ENCODE results near the gene COBL.

The COBL gene

DNA sequence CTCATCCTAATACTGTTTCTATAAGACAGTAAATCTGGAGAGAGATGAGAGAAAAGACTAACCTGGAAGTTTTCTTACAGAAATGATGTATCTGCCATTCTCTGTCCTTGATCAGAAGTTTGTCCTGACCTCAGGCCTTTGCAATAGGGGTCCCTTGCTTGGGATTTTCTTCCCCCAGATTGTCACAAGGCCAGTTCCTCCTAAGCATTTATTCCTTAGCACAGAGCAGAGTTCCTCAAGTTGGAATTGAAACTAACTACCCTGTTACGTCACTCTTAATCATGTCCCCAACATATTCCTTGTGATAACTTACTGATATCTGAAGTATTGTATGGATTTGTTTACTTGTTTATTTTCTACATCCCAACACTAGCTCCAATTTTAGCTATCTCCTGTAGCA lies 202.1 kb downstream of the COBL start:
- DNase-seq: no peak
- Histone ChIP-seq H3K36me3 (replicated peaks) (no peaks in the 10 kb centered on the region), H3K4me3 (ENCODE audit: low read depth, low read length) (no peak overlapping the region), H3K27ac (no peak overlapping the region), H3K27me3 (replicated peaks) (no peaks in the 10 kb centered on the region)
- TF ChIP-seq, protein P1, sequence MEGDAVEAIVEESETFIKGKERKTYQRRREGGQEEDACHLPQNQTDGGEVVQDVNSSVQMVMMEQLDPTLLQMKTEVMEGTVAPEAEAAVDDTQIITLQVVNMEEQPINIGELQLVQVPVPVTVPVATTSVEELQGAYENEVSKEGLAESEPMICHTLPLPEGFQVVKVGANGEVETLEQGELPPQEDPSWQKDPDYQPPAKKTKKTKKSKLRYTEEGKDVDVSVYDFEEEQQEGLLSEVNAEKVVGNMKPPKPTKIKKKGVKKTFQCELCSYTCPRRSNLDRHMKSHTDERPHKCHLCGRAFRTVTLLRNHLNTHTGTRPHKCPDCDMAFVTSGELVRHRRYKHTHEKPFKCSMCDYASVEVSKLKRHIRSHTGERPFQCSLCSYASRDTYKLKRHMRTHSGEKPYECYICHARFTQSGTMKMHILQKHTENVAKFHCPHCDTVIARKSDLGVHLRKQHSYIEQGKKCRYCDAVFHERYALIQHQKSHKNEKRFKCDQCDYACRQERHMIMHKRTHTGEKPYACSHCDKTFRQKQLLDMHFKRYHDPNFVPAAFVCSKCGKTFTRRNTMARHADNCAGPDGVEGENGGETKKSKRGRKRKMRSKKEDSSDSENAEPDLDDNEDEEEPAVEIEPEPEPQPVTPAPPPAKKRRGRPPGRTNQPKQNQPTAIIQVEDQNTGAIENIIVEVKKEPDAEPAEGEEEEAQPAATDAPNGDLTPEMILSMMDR (IDR thresholded peaks at IDR 0.05; ENCODE audit: low read depth, low read length, missing control alignments): no peak
- in situ Hi-C loops (cut with HindIII; ENCODE audit: low pct_ligation_motif_present, low sequenced_read_pairs): no loop called here

DNA sequence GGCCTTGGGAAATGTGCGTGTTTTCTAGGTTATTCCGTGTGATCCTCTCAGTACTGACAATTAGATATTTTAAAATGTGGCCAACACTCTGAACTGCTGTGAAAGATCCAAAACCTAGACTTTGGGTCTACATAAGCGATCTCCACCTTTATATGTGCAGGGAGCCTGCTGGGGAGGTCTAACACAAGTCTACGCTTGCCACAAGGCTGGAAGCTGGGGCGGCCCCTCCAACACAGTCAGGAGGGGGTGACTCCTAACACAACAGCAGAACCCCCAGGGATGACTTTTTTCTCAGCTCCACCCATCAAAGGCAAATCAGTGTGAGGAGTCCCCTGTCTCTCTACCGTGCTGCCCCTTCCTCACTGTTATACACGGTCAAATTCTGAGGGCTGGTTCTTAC lies 202.6 kb downstream of the COBL start:
- TF ChIP-seq, protein P1 (IDR thresholded peaks at IDR 0.05; ENCODE audit: low read depth, low read length, missing control alignments): no peak
- Histone ChIP-seq H3K27me3 (replicated peaks) (no peaks in the 10 kb centered on the region), H3K27ac (no peak overlapping the region), H3K36me3 (replicated peaks) (no peaks in the 10 kb centered on the region), H3K4me3 (ENCODE audit: low read depth, low read length) (no peak overlapping the region)
- in situ Hi-C loops (cut with HindIII; ENCODE audit: low pct_ligation_motif_present, low sequenced_read_pairs): no loop called here
- DNase-seq: no peak

GRCh38 chr7:51113560-51113959 lies 203.0 kb downstream of the COBL start:
- Histone ChIP-seq H3K4me3 (ENCODE audit: low read depth, low read length) (no peak overlapping the region), H3K27me3 (replicated peaks) (no peaks in the 10 kb centered on the region), H3K27ac (no peak overlapping the region), H3K36me3 (replicated peaks) (no peaks in the 10 kb centered on the region)
- TF ChIP-seq, protein P1 (IDR thresholded peaks at IDR 0.05; ENCODE audit: low read depth, low read length, missing control alignments): no peak
- DNase-seq: no peak
- in situ Hi-C loops (cut with HindIII; ENCODE audit: low pct_ligation_motif_present, low sequenced_read_pairs): no loop called here

- no peak for DNase-seq
- TF ChIP-seq, protein P1 (IDR thresholded peaks at IDR 0.05; ENCODE audit: low read depth, low read length, missing control alignments): no peak
- Histone ChIP-seq H3K27me3 (replicated peaks) (no peaks in the 10 kb centered on the region), H3K27ac (no peak overlapping the region), H3K4me3 (ENCODE audit: low read depth, low read length) (no peak overlapping the region), H3K36me3 (replicated peaks) (no peaks in the 10 kb centered on the region)
- in situ Hi-C loops (cut with HindIII; ENCODE audit: low pct_ligation_motif_present, low sequenced_read_pairs): no loop called here
These were observed 205.2 kb downstream of the COBL start for GRCh38 chr7:51111241-51111940.

DNA sequence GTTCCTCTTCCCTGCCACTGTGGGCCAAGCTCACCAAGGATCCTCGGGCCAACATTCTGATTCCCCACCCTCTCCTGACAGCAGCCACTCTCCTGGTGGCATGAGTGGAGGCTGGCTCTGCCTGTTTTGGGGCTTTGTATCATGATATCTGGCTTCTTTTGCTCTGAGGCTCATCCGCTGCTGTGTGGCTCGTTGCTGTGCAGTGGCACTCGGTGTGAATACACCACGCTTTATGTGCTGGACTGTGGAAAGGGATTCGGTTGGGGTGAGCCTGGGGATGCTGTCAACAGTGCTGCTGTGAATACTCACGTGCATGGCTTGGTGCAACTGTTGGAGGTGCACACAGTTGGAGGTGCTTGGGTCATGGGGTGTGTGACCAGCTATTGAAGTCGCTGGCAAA lies 208.5 kb downstream of the COBL start:
- in situ Hi-C loops (cut with HindIII; ENCODE audit: low pct_ligation_motif_present, low sequenced_read_pairs): no loop called here
- Histone ChIP-seq H3K27me3 (replicated peaks) (no peaks in the 10 kb centered on the region), H3K36me3 (replicated peaks) (no peaks in the 10 kb centered on the region), H3K27ac (no peak overlapping the region), H3K4me3 (ENCODE audit: low read depth, low read length) (no peak overlapping the region)
- TF ChIP-seq, protein P1 (IDR thresholded peaks at IDR 0.05; ENCODE audit: low read depth, low read length, missing control alignments): no peak
- DNase-seq: no peak

DNA sequence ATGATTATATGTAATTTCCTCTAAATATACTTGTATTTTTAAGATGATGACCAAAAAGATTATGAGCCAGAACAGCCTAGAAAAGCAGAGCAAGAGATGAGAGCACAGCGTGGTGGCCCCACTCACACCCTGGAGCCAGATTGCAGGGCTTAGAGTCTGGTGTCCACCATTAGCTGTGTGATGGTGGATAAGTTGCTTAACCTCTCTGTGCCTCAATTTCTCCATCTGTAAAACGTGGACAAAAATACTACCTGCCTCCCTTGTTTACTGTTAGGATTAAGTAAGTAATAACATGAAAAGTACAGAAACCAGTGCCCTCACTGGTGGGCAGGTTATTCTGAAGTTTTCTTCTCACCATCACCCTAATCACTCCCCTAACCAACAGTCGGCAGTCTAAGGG lies 212.3 kb downstream of the COBL start:
- TF ChIP-seq, protein P1 (IDR thresholded peaks at IDR 0.05; ENCODE audit: low read depth, low read length, missing control alignments): no peak
- no peak overlapping the region for H3K27ac ChIP-seq
- no peaks in the 10 kb centered on the region for H3K27me3 ChIP-seq (replicated peaks)
- in situ Hi-C loops (cut with HindIII; ENCODE audit: low pct_ligation_motif_present, low sequenced_read_pairs): no loop called here
- DNase-seq: no peak
- no peak overlapping the region for H3K4me3 ChIP-seq (ENCODE audit: low read depth, low read length)
- no peaks in the 10 kb centered on the region for H3K36me3 ChIP-seq (replicated peaks)

All from brain microvascular endothelial cell (primary cell).